ENCODE data around the gene CDKN2D.
"Not testable (repeated sequence)": the region's sequence is repeated elsewhere in the genome, so short reads cannot be mapped to it uniquely, and the experiment has no call there.

CDKN2D gene

GRCh38 chr19:10538204-10538983, 30.4 kb downstream of the CDKN2D start:
- no peak overlapping the region for H3K27ac ChIP-seq
- TF ChIP-seq CTCF (conservative IDR thresholded peaks at IDR 0.05), result no peak

GRCh38 chr19:10537668-10538067, 31.1 kb downstream of the CDKN2D start:
- H3K27ac ChIP-seq, result no peak overlapping the region
- no peak for TF ChIP-seq CTCF (conservative IDR thresholded peaks at IDR 0.05)

GRCh38 chr19:10535613-10536012, 33.2 kb downstream of the CDKN2D start:
- no peak overlapping the region for H3K27ac ChIP-seq
- TF ChIP-seq CTCF (conservative IDR thresholded peaks at IDR 0.05), result no peak

GRCh38 chr19:10533646-10534386, 35.0 kb downstream of the CDKN2D start:
- TF ChIP-seq CTCF (conservative IDR thresholded peaks at IDR 0.05), result no peak
- H3K27ac ChIP-seq, result no peak overlapping the region

GRCh38 chr19:10532457-10532856, 36.3 kb downstream of the CDKN2D start:
- H3K27ac ChIP-seq, result no peak overlapping the region
- TF ChIP-seq CTCF (conservative IDR thresholded peaks at IDR 0.05), result no peak

GRCh38 chr19:10526887-10527286, 41.9 kb downstream of the CDKN2D start:
- not testable (repeated sequence) for H3K27ac ChIP-seq

- no peak for TF ChIP-seq CTCF (conservative IDR thresholded peaks at IDR 0.05)
- H3K27ac ChIP-seq, result no peak overlapping the region
These were observed 43.1 kb downstream of the CDKN2D start for GRCh38 chr19:10525636-10526035.

- no peak overlapping the region for H3K27ac ChIP-seq
- TF ChIP-seq CTCF (conservative IDR thresholded peaks at IDR 0.05), result no peak
These were observed 45.6 kb downstream of the CDKN2D start for GRCh38 chr19:10523135-10523636.

All from VCaP (cell line).